ENCODE measurements around the gene PCNP.

- no peak for TF ChIP-seq CTCF (IDR thresholded peaks at IDR 0.05)
- TF ChIP-seq POLR2A (IDR thresholded peaks at IDR 0.05): no peak
- TF ChIP-seq EP300 (IDR thresholded peaks at IDR 0.05): no peak
- no peak for TF ChIP-seq POLR2AphosphoS5 (IDR thresholded peaks at IDR 0.05)
Measured at GRCh38 chr3:101602731-101603130, 28.8 kb downstream of the PCNP start.

Measured in sigmoid colon (tissue), 4 donors.